Loucy (cell line): ENCODE measurements around the gene CTNND2.

Experiments used
- H2AFZ ChIP-seq: fragments of 200-600 bp; sonication (generic); 2 replicates; pipeline ENCODE4 v1.6.0; 2016; ENCODE audit warnings: antibody characterized with exemption, mild to moderate bottlenecking, low read length, moderate library complexity
- H3F3A ChIP-seq: fragments of 200-600 bp; 2 replicates; pipeline ENCODE4 v1.6.0; 2016; ENCODE audit warnings: antibody characterized with exemption, low read depth, mild to moderate bottlenecking
- H3K27me3 ChIP-seq: fragments of 200-600 bp; sonication (generic); 2 replicates; pipeline ENCODE4 v1.6.1; 2014; ENCODE audit warnings: low read length, mild to moderate bottlenecking; ENCODE audit not compliant: insufficient read depth, poor library complexity, severe bottlenecking
- H3K36me3 ChIP-seq: fragments of 200-600 bp; sonication (generic); 2 replicates; pipeline ENCODE4 v1.6.1; 2016; ENCODE audit warnings: low read length; ENCODE audit not compliant: insufficient read depth
- H3K4me1 ChIP-seq: fragments of 200-600 bp; sonication (generic); 2 replicates; pipeline ENCODE4 v1.5.1; 2014; ENCODE audit warnings: low read length, mild to moderate bottlenecking; ENCODE audit not compliant: insufficient read depth, poor library complexity, severe bottlenecking
- H3K4me2 ChIP-seq: fragments of 200-600 bp; sonication (generic); 2 replicates; pipeline ENCODE4 v1.6.0; 2014; ENCODE audit warnings: antibody characterized with exemption, low read length, low read depth, mild to moderate bottlenecking; ENCODE audit not compliant: poor library complexity, severe bottlenecking
- H3K4me3 ChIP-seq: fragments of 200-600 bp; sonication (generic); 2 replicates; pipeline ENCODE4 v1.5.1; 2014; ENCODE audit warnings: low read length, mild to moderate bottlenecking, mixed read lengths; ENCODE audit not compliant: poor library complexity, severe bottlenecking
- H3K79me2 ChIP-seq: fragments of 200-600 bp; sonication (generic); 2 replicates; pipeline ENCODE4 v1.6.1; 2014; ENCODE audit warnings: low read length; ENCODE audit not compliant: insufficient read depth
- H3K9ac ChIP-seq: fragments of 200-600 bp; sonication (generic); 2 replicates; pipeline ENCODE4 v1.6.0; 2014; ENCODE audit warnings: mild to moderate bottlenecking, low read depth, low read length, moderate library complexity; ENCODE audit not compliant: poor library complexity, severe bottlenecking
- H3K9me2 ChIP-seq: fragments of 200-600 bp; sonication (generic); replicated peaks from 2 replicates; pipeline ENCODE4 v1.6.1; 2016; ENCODE audit warnings: low read depth, low read length, mixed read lengths
- H3K9me3 ChIP-seq: fragments of 200-600 bp; sonication (generic); 2 replicates; pipeline ENCODE4 v1.6.1; 2014; ENCODE audit warnings: mild to moderate bottlenecking, antibody characterized with exemption, low read length, low read depth; ENCODE audit not compliant: insufficient read depth
- H4K20me1 ChIP-seq: fragments of 200-600 bp; sonication (generic); 2 replicates; pipeline ENCODE4 v1.6.0; 2014; ENCODE audit warnings: antibody characterized with exemption, low read length, mild to moderate bottlenecking; ENCODE audit not compliant: insufficient read depth, poor library complexity, severe bottlenecking
- CTCF ChIP-seq: fragments of 200-600 bp; sonication (generic); conservative IDR thresholded peaks from 2 replicates; pipeline ENCODE4 v1.5.1; 2014; ENCODE audit warnings: mild to moderate bottlenecking, antibody characterized with exemption, low read length
- EZH2phosphoT487 ChIP-seq: fragments of 200-600 bp; IDR thresholded peaks from 2 replicates; pipeline ENCODE4 v1.6.1; 2018; ENCODE audit warnings: antibody characterized with exemption, mild to moderate bottlenecking, moderate library complexity, borderline replicate concordance

The CTNND2 gene

GRCh38 chr5:11222169-11222568 is 682.1 kb downstream of the CTNND2 start:
- Histone ChIP-seq H3K9me3 (peaks cover 4% of the 10 kb centered on the region; the same call in 1 of the 2 replicates), H3K27me3 (no peaks in the 10 kb centered on the region), H3K79me2 (no peaks in the 10 kb centered on the region), H3K4me1 (peaks cover 13% of the 10 kb centered on the region), H4K20me1 (no peaks in the 10 kb centered on the region), H3K4me2 (no peak overlapping the region), H3F3A (no peaks in the 10 kb centered on the region), H3K9me2 (no peaks in the 10 kb centered on the region), H3K9ac (no peak overlapping the region), H3K4me3 (no peak overlapping the region), H3K36me3 (no peaks in the 10 kb centered on the region), H2AFZ (no peak overlapping the region)
- TF ChIP-seq EZH2phosphoT487 (no peak), CTCF (no peak)

GRCh38 chr5:11214864-11215644 is 689.2 kb downstream of the CTNND2 start:
- Histone ChIP-seq H3K36me3 (no peaks in the 10 kb centered on the region), H3F3A (no peaks in the 10 kb centered on the region), H2AFZ (no peak overlapping the region), H3K4me2 (no peak overlapping the region), H4K20me1 (no peaks in the 10 kb centered on the region), H3K4me3 (no peak overlapping the region), H3K9ac (no peak overlapping the region), H3K79me2 (no peaks in the 10 kb centered on the region), H3K9me2 (no peaks in the 10 kb centered on the region), H3K27me3 (no peaks in the 10 kb centered on the region), H3K9me3 (peaks cover 4% of the 10 kb centered on the region; the same call in 1 of the 2 replicates), H3K4me1 (peaks cover 7% of the 10 kb centered on the region)
- TF ChIP-seq CTCF (no peak), EZH2phosphoT487 (no peak)

GRCh38 chr5:11212706-11213105 is 691.5 kb downstream of the CTNND2 start:
- Histone ChIP-seq H3K4me3 (no peak overlapping the region), H4K20me1 (no peaks in the 10 kb centered on the region), H3K27me3 (no peaks in the 10 kb centered on the region), H3K36me3 (no peaks in the 10 kb centered on the region), H3K9me3 (no peaks in the 10 kb centered on the region), H3K4me1 (peaks cover 7% of the 10 kb centered on the region), H3K79me2 (no peaks in the 10 kb centered on the region), H3K9me2 (no peaks in the 10 kb centered on the region), H3F3A (no peaks in the 10 kb centered on the region), H2AFZ (peak overlapping the region; percentile 15; the same call in 1 of the 2 replicates), H3K9ac (no peak overlapping the region), H3K4me2 (no peak overlapping the region)
- TF ChIP-seq EZH2phosphoT487 (no peak), CTCF (no peak)
